ENCODE data around the gene NLRP3. TPM values are rescaled to one million over a fixed set of nuclear protein-coding genes. Genes with fewer than 3 reads are reported as not detected.
A peak's percentile ranks its signal among the peaks of the same experiment; 100 is the strongest.

Gene NLRP3
- total RNA-seq, 1 donor from 2014 or later, result under 0.01 TPM

DNA sequence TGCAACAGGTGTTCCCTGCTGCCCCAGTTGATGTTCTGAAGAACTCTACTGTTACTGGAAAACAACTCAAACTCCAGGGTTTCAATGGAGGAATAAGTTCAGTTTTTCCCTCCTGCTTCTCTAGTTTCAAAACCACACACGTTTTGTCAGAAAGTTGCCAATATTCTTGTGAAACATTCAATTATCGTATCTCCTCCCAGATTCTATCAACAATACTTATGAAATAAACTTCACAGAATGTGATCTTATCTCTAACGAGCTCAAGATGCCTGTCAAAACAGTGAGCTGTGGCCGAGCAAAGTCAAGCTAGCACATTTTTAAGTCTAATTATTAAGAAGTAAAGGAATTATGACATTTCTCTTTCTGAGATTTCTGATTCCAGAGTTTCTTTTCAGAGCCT is 37.3 kb downstream of the NLRP3 start:
- Histone ChIP-seq H3K4me3 (ENCODE audit: low read depth, low read length) (no peak overlapping the region), H3K36me3 (ENCODE audit: control insufficient read depth, insufficient read depth, low read length) (no peaks in the 10 kb centered on the region), H3K27me3 (ENCODE audit: control insufficient read depth, insufficient read depth, low read length) (no peaks in the 10 kb centered on the region)
- TF ChIP-seq, protein P1, sequence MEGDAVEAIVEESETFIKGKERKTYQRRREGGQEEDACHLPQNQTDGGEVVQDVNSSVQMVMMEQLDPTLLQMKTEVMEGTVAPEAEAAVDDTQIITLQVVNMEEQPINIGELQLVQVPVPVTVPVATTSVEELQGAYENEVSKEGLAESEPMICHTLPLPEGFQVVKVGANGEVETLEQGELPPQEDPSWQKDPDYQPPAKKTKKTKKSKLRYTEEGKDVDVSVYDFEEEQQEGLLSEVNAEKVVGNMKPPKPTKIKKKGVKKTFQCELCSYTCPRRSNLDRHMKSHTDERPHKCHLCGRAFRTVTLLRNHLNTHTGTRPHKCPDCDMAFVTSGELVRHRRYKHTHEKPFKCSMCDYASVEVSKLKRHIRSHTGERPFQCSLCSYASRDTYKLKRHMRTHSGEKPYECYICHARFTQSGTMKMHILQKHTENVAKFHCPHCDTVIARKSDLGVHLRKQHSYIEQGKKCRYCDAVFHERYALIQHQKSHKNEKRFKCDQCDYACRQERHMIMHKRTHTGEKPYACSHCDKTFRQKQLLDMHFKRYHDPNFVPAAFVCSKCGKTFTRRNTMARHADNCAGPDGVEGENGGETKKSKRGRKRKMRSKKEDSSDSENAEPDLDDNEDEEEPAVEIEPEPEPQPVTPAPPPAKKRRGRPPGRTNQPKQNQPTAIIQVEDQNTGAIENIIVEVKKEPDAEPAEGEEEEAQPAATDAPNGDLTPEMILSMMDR (IDR thresholded peaks at IDR 0.05; ENCODE audit: insufficient read depth, low read length, severe bottlenecking), result no peak
- FAIRE-seq (no peak), DNase-seq (ENCODE audit: low read depth) (no peak)

DNA sequence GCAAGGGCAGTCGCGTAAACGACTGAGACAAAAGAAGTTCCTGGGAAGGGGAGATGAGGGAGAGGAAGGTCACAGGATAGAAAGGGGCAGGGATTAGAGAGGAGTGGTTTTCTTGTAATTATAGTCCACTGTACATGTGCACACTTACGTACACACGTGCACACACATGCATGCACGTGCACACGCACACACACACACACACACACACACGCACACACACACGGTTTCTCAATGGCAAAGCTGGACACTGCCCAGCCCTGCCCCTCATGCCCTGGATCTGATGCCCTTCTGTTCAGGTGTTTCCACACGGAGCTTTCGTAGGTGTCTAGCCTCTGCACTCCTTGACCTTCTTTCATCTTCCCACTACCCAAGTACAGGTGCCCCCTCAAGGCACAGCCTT is 38.0 kb downstream of the NLRP3 start:
- FAIRE-seq, result peak; percentile 85

DNA sequence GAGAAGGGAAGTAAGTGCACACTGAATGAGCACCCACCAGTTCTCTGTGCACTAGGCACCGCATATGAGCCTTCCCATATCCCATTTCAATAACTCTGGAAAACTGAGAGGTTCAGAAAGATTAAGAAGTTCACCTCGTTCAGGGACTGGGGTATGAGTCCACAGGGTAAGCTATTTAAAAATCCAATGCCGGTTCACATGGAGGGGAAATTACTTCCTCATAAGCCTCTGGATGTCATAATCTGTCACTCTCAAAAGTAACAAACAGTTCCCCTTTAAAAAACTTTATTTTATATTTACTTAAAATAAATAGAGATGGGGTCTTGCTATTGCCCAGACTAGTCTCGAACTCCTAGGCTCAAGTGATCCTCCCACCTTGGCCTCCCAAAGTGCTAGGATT is 40.0 kb downstream of the NLRP3 start:
- DNase-seq (ENCODE audit: low read depth) (no peak), FAIRE-seq (no peak)
- H3K27me3 ChIP-seq (ENCODE audit: control insufficient read depth, insufficient read depth, low read length), result no peaks in the 10 kb centered on the region
- H3K36me3 ChIP-seq (ENCODE audit: control insufficient read depth, insufficient read depth, low read length), result no peaks in the 10 kb centered on the region
- no peak overlapping the region for H3K4me3 ChIP-seq (ENCODE audit: low read depth, low read length)
- TF ChIP-seq, protein P1 (IDR thresholded peaks at IDR 0.05; ENCODE audit: insufficient read depth, low read length, severe bottlenecking), result no peak

More for the DNA sequence above, 38.0 kb downstream of the NLRP3 start:
- no peaks in the 10 kb centered on the region for H3K27me3 ChIP-seq (ENCODE audit: control insufficient read depth, insufficient read depth, low read length)
- no peak overlapping the region for H3K4me3 ChIP-seq (ENCODE audit: low read depth, low read length)
- no peak for DNase-seq (ENCODE audit: low read depth)
- TF ChIP-seq, protein P1 (IDR thresholded peaks at IDR 0.05; ENCODE audit: insufficient read depth, low read length, severe bottlenecking), result no peak
- H3K36me3 ChIP-seq (ENCODE audit: control insufficient read depth, insufficient read depth, low read length), result no peaks in the 10 kb centered on the region

- TF ChIP-seq, protein P1 (IDR thresholded peaks at IDR 0.05; ENCODE audit: insufficient read depth, low read length, severe bottlenecking), result no peak
- FAIRE-seq (no peak), DNase-seq (ENCODE audit: low read depth) (no peak)
- Histone ChIP-seq H3K36me3 (ENCODE audit: control insufficient read depth, insufficient read depth, low read length) (no peaks in the 10 kb centered on the region), H3K27me3 (ENCODE audit: control insufficient read depth, insufficient read depth, low read length) (no peaks in the 10 kb centered on the region), H3K4me3 (ENCODE audit: low read depth, low read length) (no peak overlapping the region)
These were observed 41.1 kb downstream of the NLRP3 start for GRCh38 chr1:247456914-247457639.

DNA sequence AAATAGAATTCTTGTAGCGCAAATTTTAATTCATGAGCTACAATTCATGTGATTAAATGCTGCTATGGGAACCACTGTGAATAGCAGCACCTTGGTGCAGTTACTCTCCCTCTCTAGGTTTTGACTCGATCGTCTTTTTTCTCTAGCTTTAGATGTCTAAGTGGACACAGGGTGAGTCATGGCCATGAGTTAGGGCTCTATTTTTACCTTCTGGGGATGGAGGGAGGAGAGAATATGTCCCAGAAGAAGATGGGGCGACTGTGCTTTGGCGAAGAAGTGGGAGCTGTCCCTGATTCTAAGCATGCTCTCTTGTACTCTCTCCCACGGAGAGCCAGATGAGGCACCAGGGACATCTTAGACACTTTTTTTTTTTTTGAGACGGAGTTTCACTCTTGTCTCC is 43.5 kb downstream of the NLRP3 start:
- FAIRE-seq, result no peak
- Histone ChIP-seq H3K27me3 (ENCODE audit: control insufficient read depth, insufficient read depth, low read length) (no peaks in the 10 kb centered on the region), H3K36me3 (ENCODE audit: control insufficient read depth, insufficient read depth, low read length) (no peaks in the 10 kb centered on the region), H3K4me3 (ENCODE audit: low read depth, low read length) (no peak overlapping the region)
- no peak for DNase-seq (ENCODE audit: low read depth)
- TF ChIP-seq, protein P1 (IDR thresholded peaks at IDR 0.05; ENCODE audit: insufficient read depth, low read length, severe bottlenecking), result no peak

GRCh38 chr1:247465796-247466195 is 49.8 kb downstream of the NLRP3 start:
- DNase-seq (ENCODE audit: low read depth) (no peak), FAIRE-seq (no peak)
- Histone ChIP-seq H3K27me3 (ENCODE audit: control insufficient read depth, insufficient read depth, low read length) (no peaks in the 10 kb centered on the region), H3K4me3 (ENCODE audit: low read depth, low read length) (no peak overlapping the region), H3K36me3 (ENCODE audit: control insufficient read depth, insufficient read depth, low read length) (no peaks in the 10 kb centered on the region)
- TF ChIP-seq, protein P1 (IDR thresholded peaks at IDR 0.05; ENCODE audit: insufficient read depth, low read length, severe bottlenecking), result no peak

Measured in bronchial epithelial cell (primary cell).